H9 (cell line): ENCODE measurements around the gene KRTAP12-1. TPM values are rescaled to one million over a fixed set of nuclear protein-coding genes. Genes with fewer than 3 reads are reported as not detected.

ENCODE experiments used
- DNase-seq: peaks from one replicate; pipeline ENCODE4 v3.0.0-alpha.2; 2017
- H2AFZ ChIP-seq: one replicate; pipeline ENCODE4 v1.6.1; 2013; ENCODE audit warnings: mild to moderate bottlenecking, low read length, control low read depth, moderate library complexity
- H2AK5ac ChIP-seq: 2 replicates; pipeline ENCODE4 v1.6.1; 2013; ENCODE audit warnings: low read length, control low read depth, mixed read lengths; ENCODE audit not compliant: insufficient read length
- H2BK120ac ChIP-seq: one replicate; pipeline ENCODE4 v1.6.1; 2013; ENCODE audit warnings: low read depth, mild to moderate bottlenecking, low read length, control low read depth, inconsistent platforms; ENCODE audit not compliant: poor library complexity, severe bottlenecking
- H2BK12ac ChIP-seq: 2 replicates; pipeline ENCODE4 v1.6.1; 2013; ENCODE audit warnings: low read length, control low read depth, mixed read lengths, low read depth; ENCODE audit not compliant: insufficient read length
- H2BK15ac ChIP-seq: 2 replicates; pipeline ENCODE4 v1.6.1; 2013; ENCODE audit warnings: low read depth, low read length, control low read depth
- H2BK20ac ChIP-seq: one replicate; pipeline ENCODE4 v1.6.1; 2013; ENCODE audit warnings: low read depth, mild to moderate bottlenecking, low read length, control low read depth, inconsistent platforms; ENCODE audit not compliant: poor library complexity, severe bottlenecking
- H2BK5ac ChIP-seq: 2 replicates; pipeline ENCODE4 v1.6.1; 2013; ENCODE audit warnings: low read length, control low read depth, mixed read lengths; ENCODE audit not compliant: insufficient read length
- H3K14ac ChIP-seq: 2 replicates; pipeline ENCODE4 v1.6.1; 2013; ENCODE audit warnings: low read length, control low read depth; ENCODE audit not compliant: insufficient read depth
- H3K18ac ChIP-seq: 2 replicates; pipeline ENCODE4 v1.6.1; 2013; ENCODE audit warnings: low read depth, mild to moderate bottlenecking, mixed read lengths, low read length, control low read depth; ENCODE audit not compliant: insufficient read length
- H3K23ac ChIP-seq: 2 replicates; pipeline ENCODE4 v1.6.1; 2013; ENCODE audit warnings: low read length, control low read depth, mixed read lengths, low read depth; ENCODE audit not compliant: insufficient read length
- H3K23me2 ChIP-seq: 2 replicates; pipeline ENCODE4 v1.6.1; 2013; ENCODE audit warnings: low read depth, mild to moderate bottlenecking, mixed read lengths, low read length, control low read depth; ENCODE audit not compliant: insufficient read length, poor library complexity, severe bottlenecking
- H3K27ac ChIP-seq: 2 replicates; pipeline ENCODE4 v1.5.1; 2013; ENCODE audit warnings: low read length, control low read depth, mixed read lengths, low read depth; ENCODE audit not compliant: insufficient read length
- H3K27me3 ChIP-seq: 2 replicates; pipeline ENCODE4 v1.6.1; 2013; ENCODE audit warnings: low read length, control low read depth, inconsistent platforms; ENCODE audit not compliant: insufficient read depth
- H3K4ac ChIP-seq: 2 replicates; pipeline ENCODE4 v1.6.1; 2013; ENCODE audit warnings: low read depth, mild to moderate bottlenecking, control low read depth, inconsistent platforms, low read length, moderate library complexity
- H3K4me1 ChIP-seq: 2 replicates; pipeline ENCODE4 v1.6.1; 2013; ENCODE audit warnings: low read length, control low read depth, inconsistent platforms; ENCODE audit not compliant: insufficient read depth
- H3K4me2 ChIP-seq: 2 replicates; pipeline ENCODE4 v1.6.1; 2013; ENCODE audit warnings: low read length, control low read depth, mixed read lengths; ENCODE audit not compliant: insufficient read length, insufficient read depth
- H3K56ac ChIP-seq: 2 replicates; pipeline ENCODE4 v1.6.1; 2013; ENCODE audit warnings: low read depth, mild to moderate bottlenecking, mixed read lengths, low read length, control low read depth; ENCODE audit not compliant: insufficient read length
- H3K79me1 ChIP-seq: 2 replicates; pipeline ENCODE4 v1.6.1; 2013; ENCODE audit warnings: low read depth, mild to moderate bottlenecking, moderate library complexity, low read length, control low read depth, inconsistent platforms; ENCODE audit not compliant: insufficient read depth, poor library complexity, severe bottlenecking
- H3K79me2 ChIP-seq: 2 replicates; pipeline ENCODE4 v1.6.1; 2013; ENCODE audit warnings: low read length, control low read depth, inconsistent platforms; ENCODE audit not compliant: insufficient read depth
- H3K9ac ChIP-seq: 2 replicates; pipeline ENCODE4 v1.6.1; 2013; ENCODE audit warnings: low read length, control low read depth, mixed read lengths; ENCODE audit not compliant: insufficient read length; ENCODE audit errors: extremely low read depth
- H3K9me3 ChIP-seq: one replicate; pipeline ENCODE4 v1.6.1; 2013; ENCODE audit warnings: low read depth, low read length, inconsistent platforms; ENCODE audit not compliant: control insufficient read depth
- H3T11ph ChIP-seq: one replicate; pipeline ENCODE4 v1.6.1; 2013; ENCODE audit warnings: mild to moderate bottlenecking, low read length, control low read depth, inconsistent platforms
- H4K20me1 ChIP-seq: one replicate; pipeline ENCODE4 v1.6.1; 2013; ENCODE audit not compliant: control insufficient read depth, insufficient read length, insufficient read depth
- H4K5ac ChIP-seq: 2 replicates; pipeline ENCODE4 v1.6.1; 2013; ENCODE audit warnings: low read depth, mild to moderate bottlenecking, mixed read lengths, low read length, control low read depth; ENCODE audit not compliant: insufficient read length
- H4K8ac ChIP-seq: replicated peaks from 2 replicates; pipeline ENCODE4 v1.6.1; 2013; ENCODE audit warnings: low read length, control low read depth, mixed read lengths, low read depth; ENCODE audit not compliant: insufficient read length
- H4K91ac ChIP-seq: 2 replicates; pipeline ENCODE4 v1.6.1; 2013; ENCODE audit warnings: low read depth, mild to moderate bottlenecking, moderate library complexity, mixed read lengths, low read length, control low read depth; ENCODE audit not compliant: insufficient read length
- H3K27ac Mint-ChIP-seq, 3 experiments: 2 replicates in 2 of 3; 3 replicates in 1 of 3; pipeline ENCODE4 v1.8.0; 2020 to 2021; ENCODE audit warnings: mixed read lengths in 3 of 3, mild to moderate bottlenecking in 1 of 3, moderate library complexity in 1 of 3
- H3K27me3 Mint-ChIP-seq: 2 replicates; pipeline ENCODE4 v1.8.0; 2021; ENCODE audit warnings: low read depth, mild to moderate bottlenecking, moderate library complexity, mixed read lengths
- H3K36me3 Mint-ChIP-seq, 3 experiments: 2 replicates in 2 of 3; 3 replicates in 1 of 3; pipeline ENCODE4 v1.8.0; 2020 to 2021; ENCODE audit warnings: low read depth in 3 of 3, mixed read lengths in 3 of 3; ENCODE audit not compliant: insufficient read depth in 1 of 3
- H3K4me1 Mint-ChIP-seq, 2 experiments: 2 replicates each; pipeline ENCODE4 v1.8.0; 2020; ENCODE audit warnings: mixed read lengths in 2 of 2
- H3K4me3 Mint-ChIP-seq, 2 experiments: 2 replicates in 1 of 2; 3 replicates in 1 of 2; pipeline ENCODE4 v1.8.0; 2020 to 2021; ENCODE audit warnings: mild to moderate bottlenecking in 2 of 2, mixed read lengths in 2 of 2, moderate library complexity in 1 of 2
- H3K9me3 Mint-ChIP-seq, 2 experiments: 2 replicates in 1 of 2; 3 replicates in 1 of 2; pipeline ENCODE4 v1.8.0; 2020; ENCODE audit warnings: mild to moderate bottlenecking in 2 of 2, mixed read lengths in 2 of 2, moderate library complexity in 1 of 2
- WGBS: extraction: QIAGEN DNeasy Blood & Tissue Kit; methylation state at CpG from one replicate; pipeline ENCODE4 v1.1.7; 2013; ENCODE audit warnings: missing lambda C conversion rate, low lambda C conversion rate, mixed read lengths; ENCODE audit not compliant: insufficient read length; ENCODE audit errors: extremely low coverage; 5-methylcytosine and 5-hydroxymethylcytosine counted together
- total RNA-seq: library from RNA; stranded (reverse); gene quantifications from 2 replicates; pipeline ENCODE4 v1.2.1, GENCODE V29; 2021
- TF ChIP-seq, protein P1 (sequence below): fragments of 200-600 bp; sonication (generic); conservative IDR thresholded peaks from 3 replicates; pipeline ENCODE4 v1.8.0; 2021; ENCODE audit warnings: antibody characterized with exemption, mild to moderate bottlenecking

The KRTAP12-1 gene
- total RNA-seq, 1 experiment from 2014 or later, result not detected

DNA sequence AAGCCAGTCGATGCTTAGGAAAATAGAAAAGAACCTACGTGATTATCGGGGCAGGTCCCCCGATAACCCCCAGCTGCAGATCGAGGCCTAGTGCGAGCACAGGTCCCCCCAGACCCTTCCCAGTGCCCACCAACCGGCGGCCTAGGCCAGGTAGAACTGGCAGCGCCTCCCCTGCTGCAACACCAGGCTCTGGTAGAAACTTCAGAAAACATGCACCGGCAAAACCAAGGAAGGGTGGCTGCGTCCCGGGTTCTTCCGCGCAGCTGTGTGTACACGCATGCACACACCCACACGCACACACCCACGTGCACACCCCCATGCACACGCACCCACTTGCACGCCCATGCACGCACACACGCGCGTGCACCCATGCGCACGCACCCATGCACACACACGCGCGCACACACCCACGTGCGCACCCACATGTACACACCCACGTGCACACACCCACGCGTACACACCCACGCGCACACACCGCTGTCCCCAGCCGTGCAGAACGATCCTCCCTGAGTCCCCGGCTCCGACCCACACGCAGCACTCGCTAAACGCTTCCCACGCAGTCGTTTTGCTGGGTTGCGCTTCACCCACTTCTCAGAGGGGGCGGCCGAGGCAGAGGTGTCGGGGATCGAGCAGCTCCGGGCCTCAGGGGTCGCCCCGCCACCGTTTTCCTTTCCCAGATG is 24.2 kb upstream of the KRTAP12-1 start:
- DNase-seq, result no peak

More for the DNA sequence above, 24.2 kb upstream of the KRTAP12-1 start:
- Mint-ChIP-seq H3K27me3 (peaks cover 64% of the 10 kb centered on the region), H3K4me3 (peak overlapping the region; percentile 65 to 82), H3K36me3 (no peaks in the 10 kb centered on the region), H3K9me3 (no peaks in the 10 kb centered on the region; a peak in 1 of 5 replicates), H3K27ac (peak overlapping the region; percentile 87 to 94 (median 94); a peak in 5 of 7 replicates), H3K4me1 (peaks cover 77 to 83% of the 10 kb centered on the region in 2 experiments)
- WGBS, result no CpG with 5 or more reads among the region's 54 CpGs
- Histone ChIP-seq H3K23me2 (peaks cover 32% of the 10 kb centered on the region), H3K79me1 (no peaks in the 10 kb centered on the region), H3K14ac (peak overlapping the region; percentile 6; the same call in 1 of the 2 replicates), H4K5ac (peak overlapping the region; percentile 10), H3K9ac (no peak overlapping the region), H2BK5ac (no peak overlapping the region), H3K56ac (no peak overlapping the region), H2AFZ (no peak overlapping the region), H4K20me1 (no peaks in the 10 kb centered on the region), H4K91ac (no peak overlapping the region), H3K23ac (no peak overlapping the region), H3K4me1 (peaks cover 12% of the 10 kb centered on the region; the same call in 1 of the 2 replicates), H3K79me2 (no peaks in the 10 kb centered on the region), H2BK120ac (no peak overlapping the region), H3K27ac (no peak overlapping the region), H3K18ac (peak overlapping the region; percentile 19), H2BK12ac (peak overlapping the region; percentile 58), H2BK20ac (no peak overlapping the region), H3T11ph (no peak overlapping the region), H3K27me3 (peaks cover 42% of the 10 kb centered on the region; the same call in 1 of the 2 replicates), H2AK5ac (no peak overlapping the region), H3K4ac (no peak overlapping the region), H2BK15ac (no peak overlapping the region), H3K9me3 (no peaks in the 10 kb centered on the region), H4K8ac (no peak overlapping the region), H3K4me2 (peak overlapping the region; percentile 39)
- TF ChIP-seq, protein P1, sequence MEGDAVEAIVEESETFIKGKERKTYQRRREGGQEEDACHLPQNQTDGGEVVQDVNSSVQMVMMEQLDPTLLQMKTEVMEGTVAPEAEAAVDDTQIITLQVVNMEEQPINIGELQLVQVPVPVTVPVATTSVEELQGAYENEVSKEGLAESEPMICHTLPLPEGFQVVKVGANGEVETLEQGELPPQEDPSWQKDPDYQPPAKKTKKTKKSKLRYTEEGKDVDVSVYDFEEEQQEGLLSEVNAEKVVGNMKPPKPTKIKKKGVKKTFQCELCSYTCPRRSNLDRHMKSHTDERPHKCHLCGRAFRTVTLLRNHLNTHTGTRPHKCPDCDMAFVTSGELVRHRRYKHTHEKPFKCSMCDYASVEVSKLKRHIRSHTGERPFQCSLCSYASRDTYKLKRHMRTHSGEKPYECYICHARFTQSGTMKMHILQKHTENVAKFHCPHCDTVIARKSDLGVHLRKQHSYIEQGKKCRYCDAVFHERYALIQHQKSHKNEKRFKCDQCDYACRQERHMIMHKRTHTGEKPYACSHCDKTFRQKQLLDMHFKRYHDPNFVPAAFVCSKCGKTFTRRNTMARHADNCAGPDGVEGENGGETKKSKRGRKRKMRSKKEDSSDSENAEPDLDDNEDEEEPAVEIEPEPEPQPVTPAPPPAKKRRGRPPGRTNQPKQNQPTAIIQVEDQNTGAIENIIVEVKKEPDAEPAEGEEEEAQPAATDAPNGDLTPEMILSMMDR, result no peak
